Mucosa of rectum (tissue), 2 donors: ENCODE measurements around the gene HEXIM1.

Source experiments
- H3K27ac ChIP-seq, 2 donors: one replicate each; pipeline ENCODE4 v1.7.0; 2013; ENCODE audit warnings: inconsistent platforms in 2 of 2, low read depth in 2 of 2, low read length in 2 of 2
- H3K27me3 ChIP-seq, 2 donors: one replicate each; pipeline ENCODE4 v1.7.0; 2013; ENCODE audit warnings: low read length in 2 of 2; ENCODE audit not compliant: control insufficient read depth in 2 of 2, insufficient read depth in 2 of 2
- H3K36me3 ChIP-seq, 2 donors: one replicate each; pipeline ENCODE4 v1.7.0; 2013; ENCODE audit warnings: low read length in 2 of 2; ENCODE audit not compliant: control insufficient read depth in 2 of 2, insufficient read depth in 2 of 2
- H3K4me1 ChIP-seq, 2 donors: one replicate each; pipeline ENCODE4 v1.7.0; 2013; ENCODE audit warnings: low read length in 2 of 2, mild to moderate bottlenecking in 1 of 2; ENCODE audit not compliant: control insufficient read depth in 2 of 2, insufficient read depth in 2 of 2
- H3K4me3 ChIP-seq, 2 donors: one replicate each; pipeline ENCODE4 v1.7.0; 2013; ENCODE audit warnings: low read length in 2 of 2
- H3K9ac ChIP-seq, 2 donors: one replicate each; pipeline ENCODE4 v1.7.0; 2013; ENCODE audit warnings: low read length in 2 of 2, low read depth in 1 of 2, mild to moderate bottlenecking in 1 of 2
- H3K9me3 ChIP-seq, 2 donors: one replicate each; pipeline ENCODE4 v1.7.0; 2013; ENCODE audit warnings: low read length in 2 of 2; ENCODE audit not compliant: control insufficient read depth in 2 of 2
- donor health status: healthy.
- donor health status: Normal muscosa, but diverticular disease.

Gene HEXIM1

DNA sequence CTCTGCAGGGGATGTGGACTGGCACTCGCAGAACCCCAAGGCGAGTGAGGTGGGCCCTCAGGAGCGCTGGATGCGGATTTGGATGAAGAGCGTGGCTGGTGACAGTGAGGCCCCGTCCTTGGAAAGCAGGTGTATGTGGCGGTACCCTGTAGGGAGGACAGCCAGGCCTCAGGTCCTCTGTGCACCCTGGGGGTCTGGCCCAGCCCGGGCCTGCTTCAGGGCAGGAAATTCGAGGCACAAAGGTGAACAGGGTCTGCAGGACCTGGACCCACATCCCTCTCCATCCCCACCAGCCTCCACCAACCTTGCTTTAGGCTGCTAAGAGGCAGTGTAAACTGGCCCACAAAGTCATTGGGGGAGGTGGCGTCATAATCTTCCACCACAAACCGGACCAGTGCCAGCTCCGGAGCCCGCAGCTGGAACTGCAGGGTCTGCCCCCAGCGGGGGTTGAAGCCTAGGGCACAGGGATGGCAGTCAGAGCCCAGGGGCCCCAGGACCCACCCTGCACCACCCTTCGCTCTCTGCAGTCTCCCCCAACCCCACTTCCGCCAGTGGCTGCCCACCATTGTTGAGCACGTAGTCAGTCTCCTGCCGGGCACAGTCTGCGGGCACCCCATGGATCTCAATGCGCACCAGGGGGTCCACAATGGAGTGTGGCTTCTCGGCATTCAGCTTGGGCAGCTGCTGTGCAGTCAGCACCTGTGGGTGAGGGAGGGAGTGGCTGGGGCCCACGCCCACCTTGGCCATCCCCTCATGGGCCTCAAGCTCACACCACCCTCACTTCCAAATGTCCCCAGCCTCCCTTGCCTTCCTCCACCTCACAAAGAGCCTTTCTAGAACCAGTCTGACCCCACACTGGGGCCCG is 35.5 kb upstream of the HEXIM1 start:
- Histone ChIP-seq H3K4me1 (peaks cover 0 to 3% of the 10 kb centered on the region in 2 donors), H3K9ac (no peak overlapping the region), H3K27ac (no peak overlapping the region), H3K4me3 (no peak overlapping the region), H3K27me3 (no peaks in the 10 kb centered on the region), H3K36me3 (peaks cover 21 to 44% of the 10 kb centered on the region in 2 donors), H3K9me3 (no peaks in the 10 kb centered on the region)

- Histone ChIP-seq H3K27me3 (no peaks in the 10 kb centered on the region), H3K36me3 (peaks cover 27 to 42% of the 10 kb centered on the region in 2 donors), H3K9me3 (no peaks in the 10 kb centered on the region), H3K4me1 (peaks cover 0 to 3% of the 10 kb centered on the region in 2 donors), H3K4me3 (no peak overlapping the region), H3K9ac (no peak overlapping the region), H3K27ac (no peak overlapping the region)
Observed at GRCh38 chr17:45113424-45113754, 34.9 kb upstream of the HEXIM1 start.

GRCh38 chr17:45114117-45114932 is 34.0 kb upstream of the HEXIM1 start:
- H3K27ac ChIP-seq: no peak overlapping the region
- H3K36me3 ChIP-seq: peaks cover 33 to 41% of the 10 kb centered on the region in 2 donors
- H3K4me3 ChIP-seq: no peak overlapping the region

GRCh38 chr17:45115015-45115625 is 33.2 kb upstream of the HEXIM1 start:
- Histone ChIP-seq H3K27me3 (no peaks in the 10 kb centered on the region), H3K9me3 (no peaks in the 10 kb centered on the region), H3K9ac (no peak overlapping the region), H3K4me1 (peaks cover 0 to 3% of the 10 kb centered on the region in 2 donors), H3K27ac (no peak overlapping the region), H3K36me3 (peaks cover 39 to 46% of the 10 kb centered on the region in 2 donors), H3K4me3 (no peak overlapping the region)

More at GRCh38 chr17:45114117-45114932, 34.0 kb upstream of the HEXIM1 start:
- no peaks in the 10 kb centered on the region for H3K9me3 ChIP-seq
- H3K27me3 ChIP-seq: no peaks in the 10 kb centered on the region
- no peak overlapping the region for H3K9ac ChIP-seq
- peaks cover 0 to 3% of the 10 kb centered on the region in 2 donors for H3K4me1 ChIP-seq

DNA sequence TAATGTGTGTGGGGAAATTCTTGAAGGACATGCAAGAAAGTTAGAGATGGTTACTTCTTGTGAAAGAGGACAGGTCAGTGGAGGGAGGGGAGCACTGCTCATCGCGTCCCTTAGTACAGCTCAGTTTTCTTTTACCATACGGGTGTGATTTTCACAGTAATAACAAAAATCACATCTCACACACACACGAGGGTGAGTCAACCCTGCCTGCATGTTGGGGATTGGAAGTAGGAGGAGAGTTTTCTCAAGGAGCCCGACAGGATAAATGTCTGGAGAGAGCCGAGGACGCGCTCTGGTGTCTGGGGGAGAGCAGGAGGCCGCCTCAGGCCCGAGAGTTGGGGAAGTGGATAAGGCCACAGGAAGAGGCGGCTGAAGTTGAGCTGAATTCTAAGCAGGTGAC is 32.4 kb upstream of the HEXIM1 start:
- Histone ChIP-seq H3K9ac (no peak overlapping the region), H3K36me3 (peaks cover 40 to 46% of the 10 kb centered on the region in 2 donors), H3K27ac (no peak overlapping the region), H3K4me3 (no peak overlapping the region), H3K27me3 (no peaks in the 10 kb centered on the region), H3K9me3 (no peaks in the 10 kb centered on the region), H3K4me1 (peaks cover 0 to 3% of the 10 kb centered on the region in 2 donors)

GRCh38 chr17:45116434-45117016 is 31.8 kb upstream of the HEXIM1 start:
- Histone ChIP-seq H3K4me3 (no peak overlapping the region), H3K9ac (no peak overlapping the region), H3K36me3 (peaks cover 40 to 46% of the 10 kb centered on the region in 2 donors), H3K4me1 (no peaks in the 10 kb centered on the region), H3K27me3 (no peaks in the 10 kb centered on the region), H3K9me3 (no peaks in the 10 kb centered on the region), H3K27ac (no peak overlapping the region)

DNA sequence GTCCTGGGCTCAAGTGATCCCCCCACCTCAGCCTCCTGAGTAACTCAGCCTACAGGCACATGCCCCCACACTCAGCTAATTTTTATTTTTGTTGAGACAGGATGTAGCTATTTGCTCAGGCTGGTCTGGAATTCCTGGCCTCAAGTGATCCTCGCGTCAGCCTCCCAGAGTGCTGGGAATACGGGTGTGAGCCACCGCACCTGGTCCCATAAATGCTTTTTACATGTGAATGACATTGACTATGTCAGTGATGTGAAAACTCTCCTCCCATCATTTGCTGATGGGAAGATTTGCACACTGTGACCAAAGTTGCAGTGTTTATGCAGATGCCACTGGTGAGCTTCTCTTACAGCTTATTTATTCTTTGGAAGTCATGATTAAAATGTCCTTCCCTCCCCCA is 30.9 kb upstream of the HEXIM1 start:
- no peaks in the 10 kb centered on the region for H3K27me3 ChIP-seq
- H3K4me1 ChIP-seq: peaks cover under 1 to 5% of the 10 kb centered on the region in 2 donors
- H3K9ac ChIP-seq: no peak overlapping the region
- peaks cover 40 to 46% of the 10 kb centered on the region in 2 donors for H3K36me3 ChIP-seq
- no peak overlapping the region for H3K27ac ChIP-seq
- no peaks in the 10 kb centered on the region for H3K9me3 ChIP-seq
- H3K4me3 ChIP-seq: no peak overlapping the region

- Histone ChIP-seq H3K4me3 (no peak overlapping the region), H3K36me3 (peaks cover 35 to 41% of the 10 kb centered on the region in 2 donors), H3K27me3 (no peaks in the 10 kb centered on the region), H3K9me3 (no peaks in the 10 kb centered on the region), H3K9ac (no peak overlapping the region), H3K4me1 (peaks cover 7 to 12% of the 10 kb centered on the region in 2 donors), H3K27ac (no peak overlapping the region)
Observed at GRCh38 chr17:45117848-45118646, 30.2 kb upstream of the HEXIM1 start.

DNA sequence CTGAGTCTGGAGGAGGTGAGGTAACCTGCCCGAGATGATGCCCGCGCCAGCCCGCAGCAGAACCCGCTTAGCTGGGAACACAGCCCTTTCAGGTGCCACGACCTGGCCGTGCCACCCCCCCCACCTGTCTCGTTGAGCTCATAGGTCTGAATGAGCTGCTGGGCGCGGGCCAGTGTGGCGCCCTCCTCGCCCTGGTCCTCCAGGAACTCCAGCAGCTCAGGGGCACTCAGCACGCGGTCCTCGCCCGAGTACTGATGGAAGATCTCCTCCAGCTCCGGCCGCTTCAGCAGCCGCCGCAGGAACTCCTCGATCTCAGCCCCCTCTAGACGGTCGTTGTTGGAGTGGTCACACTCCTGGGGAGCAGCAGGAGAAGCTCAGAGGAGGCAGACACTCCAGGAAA is 29.6 kb upstream of the HEXIM1 start:
- H3K9me3 ChIP-seq: no peaks in the 10 kb centered on the region
- no peak overlapping the region for H3K27ac ChIP-seq
- H3K4me3 ChIP-seq: no peak overlapping the region
- no peaks in the 10 kb centered on the region for H3K27me3 ChIP-seq
- H3K9ac ChIP-seq: no peak overlapping the region
- peaks cover 29 to 35% of the 10 kb centered on the region in 2 donors for H3K36me3 ChIP-seq
- peaks cover 14 to 18% of the 10 kb centered on the region in 2 donors for H3K4me1 ChIP-seq
